Activated naive CD8-positive, alpha-beta T cell treated with anti-CD3 and anti-CD28 coated beads, Interleukin-2, amount 10 ng/mL, durations not matched to agents 7 days and 5 days (primary cell): ENCODE results near the gene SLC37A3. TPM values are rescaled to one million over a fixed set of nuclear protein-coding genes. Genes with fewer than 3 reads are reported as not detected.
"Not testable (repeated sequence)": the region's sequence is repeated elsewhere in the genome, so short reads cannot be mapped to it uniquely, and the experiment has no call there.

Source experiments
- ATAC-seq: fragments of 150-1000 bp; cut with Tn5 transposase; one replicate; pipeline ENCODE4 v1.10.0; 2021; ENCODE audit warnings: low read depth, moderate library complexity
- POLR2A ChIA-PET: fragments of 350-600 bp; sonication (Branson Sonifier 250); formaldehyde crosslinking; loops from one replicate; lab custom pipeline; 2021; ENCODE audit warnings: antibody characterized with exemption; lab: Charles Lee
- DNase-seq: peaks from one replicate; pipeline ENCODE4 v3.0.0; 2021
- H3K27ac Mint-ChIP-seq: one replicate; pipeline ENCODE4 v1.8.0; 2022; ENCODE audit warnings: mild to moderate bottlenecking, mixed read lengths
- H3K27me3 Mint-ChIP-seq: one replicate; pipeline ENCODE4 v1.8.0; 2022; ENCODE audit warnings: mild to moderate bottlenecking, moderate library complexity, mixed read lengths
- H3K36me3 Mint-ChIP-seq: one replicate; pipeline ENCODE4 v1.8.0; 2021; ENCODE audit warnings: mild to moderate bottlenecking, mixed read lengths
- H3K4me1 Mint-ChIP-seq: one replicate; pipeline ENCODE4 v1.8.0; 2021; ENCODE audit warnings: mixed read lengths
- H3K4me3 Mint-ChIP-seq: one replicate; pipeline ENCODE4 v1.8.0; 2022; ENCODE audit warnings: mild to moderate bottlenecking, moderate library complexity, mixed read lengths
- H3K9me3 Mint-ChIP-seq: one replicate; pipeline ENCODE4 v1.8.0; 2021; ENCODE audit warnings: mixed read lengths
- total RNA-seq, 2 experiments: library from RNA; stranded (reverse); gene quantifications; one replicate each; pipeline ENCODE4 v1.2.3, GENCODE V29; 2021

SLC37A3 gene
- total RNA-seq, 2 experiments from 2014 or later: 33.6 to 37.7 TPM

GRCh38 chr7:140358412-140359051, 39.8 kb downstream of the SLC37A3 start:
- Mint-ChIP-seq H3K9me3 (no peaks in the 10 kb centered on the region), H3K36me3 (peaks cover 23% of the 10 kb centered on the region), H3K27me3 (no peaks in the 10 kb centered on the region), H3K4me1 (peaks cover 18% of the 10 kb centered on the region), H3K4me3 (peak overlapping the region; percentile 53), H3K27ac (peak overlapping the region; percentile 90)
- ATAC-seq (peak; percentile 51), DNase-seq (no peak)
- POLR2A ChIA-PET: interaction anchor here (0.7 to 1.3 kb wide), 3 partner anchors 18 to 129 kb away, joined by 3 to 4 read pairs (median 3); partner anchors contain the start of gene SLC37A3

GRCh38 chr7:140358024-140358411, 40.3 kb downstream of the SLC37A3 start:
- no peaks in the 10 kb centered on the region for H3K27me3 Mint-ChIP-seq
- H3K4me3 Mint-ChIP-seq: no peak overlapping the region
- ATAC-seq (no peak), DNase-seq (no peak)
- no peaks in the 10 kb centered on the region for H3K9me3 Mint-ChIP-seq
- H3K36me3 Mint-ChIP-seq: peaks cover 25% of the 10 kb centered on the region
- peaks cover 18% of the 10 kb centered on the region for H3K4me1 Mint-ChIP-seq
- H3K27ac Mint-ChIP-seq: peak overlapping the region; percentile 90
- POLR2A ChIA-PET: no interaction called here

GRCh38 chr7:140350056-140350455, 48.3 kb downstream of the SLC37A3 start:
- ATAC-seq: no peak
- no peak overlapping the region for H3K4me3 Mint-ChIP-seq
- peaks cover 2% of the 10 kb centered on the region for H3K4me1 Mint-ChIP-seq
- H3K9me3 Mint-ChIP-seq: no peaks in the 10 kb centered on the region
- H3K27ac Mint-ChIP-seq: no peak overlapping the region
- H3K27me3 Mint-ChIP-seq: no peaks in the 10 kb centered on the region
- DNase-seq: no peak
- POLR2A ChIA-PET: no interaction called here
- H3K36me3 Mint-ChIP-seq: peaks cover 25% of the 10 kb centered on the region

- H3K27me3 Mint-ChIP-seq: no peaks in the 10 kb centered on the region
- H3K36me3 Mint-ChIP-seq: peaks cover 21% of the 10 kb centered on the region
- POLR2A ChIA-PET: no interaction called here
- peaks cover 2% of the 10 kb centered on the region for H3K4me1 Mint-ChIP-seq
- H3K9me3 Mint-ChIP-seq: no peaks in the 10 kb centered on the region
- DNase-seq (no peak), ATAC-seq (no peak)
- H3K4me3 Mint-ChIP-seq: no peak overlapping the region
- H3K27ac Mint-ChIP-seq: no peak overlapping the region
Observed at GRCh38 chr7:140349144-140349771, 49.1 kb downstream of the SLC37A3 start.

- Mint-ChIP-seq H3K27me3 (no peaks in the 10 kb centered on the region), H3K4me3 (no peak overlapping the region), H3K27ac (no peak overlapping the region), H3K4me1 (peaks cover 2% of the 10 kb centered on the region), H3K36me3 (peaks cover 19% of the 10 kb centered on the region), H3K9me3 (no peaks in the 10 kb centered on the region)
- no peak for ATAC-seq
- no peak for DNase-seq
- POLR2A ChIA-PET: interaction anchor here (0.6 kb wide), 1 partner anchor 31 kb away, joined by 4 read pairs; no protein-coding TSS in a partner anchor
Observed at GRCh38 chr7:140348161-140348849, 50.0 kb downstream of the SLC37A3 start.

GRCh38 chr7:140347218-140347617, 51.1 kb downstream of the SLC37A3 start:
- no peaks in the 10 kb centered on the region for H3K27me3 Mint-ChIP-seq
- no peaks in the 10 kb centered on the region for H3K9me3 Mint-ChIP-seq
- H3K36me3 Mint-ChIP-seq: peaks cover 19% of the 10 kb centered on the region
- POLR2A ChIA-PET: interaction anchor here (0.9 kb wide), 1 partner anchor 51 kb away, joined by 3 read pairs; the partner anchor contains the start of gene SLC37A3
- H3K27ac Mint-ChIP-seq: no peak overlapping the region
- ATAC-seq (no peak), DNase-seq (no peak)
- peaks cover 2% of the 10 kb centered on the region for H3K4me1 Mint-ChIP-seq
- H3K4me3 Mint-ChIP-seq: no peak overlapping the region

GRCh38 chr7:140345426-140345825, 52.9 kb downstream of the SLC37A3 start:
- Mint-ChIP-seq H3K4me3 (no peak overlapping the region), H3K27me3 (no peaks in the 10 kb centered on the region), H3K9me3 (no peaks in the 10 kb centered on the region), H3K27ac (no peak overlapping the region), H3K36me3 (peaks cover 15% of the 10 kb centered on the region), H3K4me1 (peaks cover 2% of the 10 kb centered on the region)
- DNase-seq (no peak), ATAC-seq (no peak)
- POLR2A ChIA-PET: no interaction called here

- H3K27ac Mint-ChIP-seq: no peak overlapping the region
- H3K4me3 Mint-ChIP-seq: no peak overlapping the region
- H3K4me1 Mint-ChIP-seq: no peaks in the 10 kb centered on the region
- no peaks in the 10 kb centered on the region for H3K9me3 Mint-ChIP-seq
- ATAC-seq: no peak
- H3K27me3 Mint-ChIP-seq: no peaks in the 10 kb centered on the region
- POLR2A ChIA-PET: no interaction called here
- peaks cover 9% of the 10 kb centered on the region for H3K36me3 Mint-ChIP-seq
- no peak for DNase-seq
Observed at GRCh38 chr7:140342727-140343514, 55.4 kb downstream of the SLC37A3 start.

GRCh38 chr7:140338959-140339358, 59.4 kb downstream of the SLC37A3 start:
- DNase-seq, H3K4me1 Mint-ChIP-seq, ATAC-seq, H3K4me3 Mint-ChIP-seq, H3K27ac Mint-ChIP-seq, H3K9me3 Mint-ChIP-seq, H3K27me3 Mint-ChIP-seq, POLR2A ChIA-PET, H3K36me3 Mint-ChIP-seq: not testable (repeated sequence)

GRCh38 chr7:140334341-140335057, 63.8 kb downstream of the SLC37A3 start:
- Mint-ChIP-seq H3K36me3 (peaks cover 6% of the 10 kb centered on the region), H3K4me1 (no peaks in the 10 kb centered on the region), H3K27me3 (no peaks in the 10 kb centered on the region), H3K27ac (no peak overlapping the region), H3K4me3 (no peak overlapping the region), H3K9me3 (no peaks in the 10 kb centered on the region)
- no peak for DNase-seq
- POLR2A ChIA-PET: no interaction called here
- no peak for ATAC-seq

GRCh38 chr7:140333686-140334085, 64.6 kb downstream of the SLC37A3 start:
- Mint-ChIP-seq H3K36me3 (peaks cover 6% of the 10 kb centered on the region), H3K27ac (no peak overlapping the region), H3K27me3 (no peaks in the 10 kb centered on the region), H3K9me3 (no peaks in the 10 kb centered on the region), H3K4me3 (no peak overlapping the region), H3K4me1 (no peaks in the 10 kb centered on the region)
- ATAC-seq (no peak), DNase-seq (no peak)
- POLR2A ChIA-PET: no interaction called here

- peaks cover 6% of the 10 kb centered on the region for H3K36me3 Mint-ChIP-seq
- POLR2A ChIA-PET: no interaction called here
- H3K9me3 Mint-ChIP-seq: no peaks in the 10 kb centered on the region
- H3K4me1 Mint-ChIP-seq: no peaks in the 10 kb centered on the region
- DNase-seq (no peak), ATAC-seq (no peak)
- no peak overlapping the region for H3K27ac Mint-ChIP-seq
- no peaks in the 10 kb centered on the region for H3K27me3 Mint-ChIP-seq
- no peak overlapping the region for H3K4me3 Mint-ChIP-seq
Observed at GRCh38 chr7:140333223-140333622, 65.1 kb downstream of the SLC37A3 start.

GRCh38 chr7:140330595-140330994, 67.7 kb downstream of the SLC37A3 start:
- no peak overlapping the region for H3K4me3 Mint-ChIP-seq
- ATAC-seq (no peak), DNase-seq (no peak)
- POLR2A ChIA-PET: no interaction called here
- no peaks in the 10 kb centered on the region for H3K9me3 Mint-ChIP-seq
- H3K27ac Mint-ChIP-seq: no peak overlapping the region
- no peaks in the 10 kb centered on the region for H3K27me3 Mint-ChIP-seq
- H3K36me3 Mint-ChIP-seq: peaks cover 6% of the 10 kb centered on the region
- no peaks in the 10 kb centered on the region for H3K4me1 Mint-ChIP-seq
